ENCODE data around the gene FCRL2. TPM values are rescaled to one million over a fixed set of nuclear protein-coding genes. Genes with fewer than 3 reads are reported as not detected.

FCRL2 gene
- total and polyA plus RNA-seq, 4 donors, result 0.22 to 2.3 (median 0.79) TPM

- Histone ChIP-seq H3K4me1 (ENCODE audit: control insufficient read depth in 5 of 5, insufficient read depth in 5 of 5, low read length in 5 of 5) (no peaks in the 10 kb centered on the region), H3K27ac (ENCODE audit: low read depth in 1 of 2, low read length in 1 of 2) (no peak overlapping the region), H3K4me3 (no peak overlapping the region), H3K27me3 (ENCODE audit: control insufficient read depth in 3 of 3, insufficient read depth in 3 of 3, low read length in 2 of 3) (no peaks in the 10 kb centered on the region), H3K9me3 (ENCODE audit: control insufficient read depth in 4 of 4, insufficient read depth in 3 of 4, low read length in 3 of 4) (peaks cover 0 to 2% (median 0%) of the 10 kb centered on the region in 4 donors), H3K36me3 (ENCODE audit: control insufficient read depth in 4 of 4, insufficient read depth in 4 of 4, low read length in 4 of 4) (no peaks in the 10 kb centered on the region), H3K9ac (ENCODE audit: insufficient read depth in 1 of 2, low read length in 2 of 2) (no peak overlapping the region)
- DNase-seq (no peak), ATAC-seq (ENCODE audit: insufficient read depth, low FRiP score) (no peak)
- TF ChIP-seq CTCF (IDR thresholded peaks at IDR 0.05; ENCODE audit: control extremely low read depth, extremely low read depth), result no peak
- 40 to 67% methylated on average over 1 of the region's 1 CpG for WGBS, 2 donors
Measured at GRCh38 chr1:157782931-157783330, 6.0 kb upstream of the FCRL2 start.

GRCh38 chr1:157781048-157781447 is 4.1 kb upstream of the FCRL2 start:
- ATAC-seq (ENCODE audit: insufficient read depth, low FRiP score), result no peak
- Histone ChIP-seq H3K9ac (ENCODE audit: insufficient read depth in 1 of 2, low read length in 2 of 2) (no peak overlapping the region), H3K27me3 (ENCODE audit: control insufficient read depth in 3 of 3, insufficient read depth in 3 of 3, low read length in 2 of 3) (no peaks in the 10 kb centered on the region), H3K36me3 (ENCODE audit: control insufficient read depth in 4 of 4, insufficient read depth in 4 of 4, low read length in 4 of 4) (no peaks in the 10 kb centered on the region), H3K4me1 (ENCODE audit: control insufficient read depth in 5 of 5, insufficient read depth in 5 of 5, low read length in 5 of 5) (no peaks in the 10 kb centered on the region), H3K27ac (ENCODE audit: low read depth in 1 of 2, low read length in 1 of 2) (no peak overlapping the region), H3K9me3 (ENCODE audit: control insufficient read depth in 4 of 4, insufficient read depth in 3 of 4, low read length in 3 of 4) (peaks cover 0 to 2% (median 0%) of the 10 kb centered on the region in 4 donors), H3K4me3 (no peak overlapping the region)
- 35 to 39% methylated on average over 2 of the region's 2 CpGs for WGBS, 2 donors
- no peak for TF ChIP-seq CTCF (IDR thresholded peaks at IDR 0.05; ENCODE audit: control extremely low read depth, extremely low read depth)
- no peak for DNase-seq

- TF ChIP-seq CTCF (IDR thresholded peaks at IDR 0.05; ENCODE audit: control extremely low read depth, extremely low read depth), result no peak
- H3K9ac ChIP-seq (ENCODE audit: insufficient read depth in 1 of 2, low read length in 2 of 2), result no peak overlapping the region
- H3K4me1 ChIP-seq (ENCODE audit: control insufficient read depth in 5 of 5, insufficient read depth in 5 of 5, low read length in 5 of 5), result no peaks in the 10 kb centered on the region
- H3K27me3 ChIP-seq (ENCODE audit: control insufficient read depth in 3 of 3, insufficient read depth in 3 of 3, low read length in 2 of 3), result no peaks in the 10 kb centered on the region
- no peaks in the 10 kb centered on the region for H3K9me3 ChIP-seq (ENCODE audit: control insufficient read depth in 4 of 4, insufficient read depth in 3 of 4, low read length in 3 of 4)
- DNase-seq (no peak), ATAC-seq (ENCODE audit: insufficient read depth, low FRiP score) (no peak)
- no peaks in the 10 kb centered on the region for H3K36me3 ChIP-seq (ENCODE audit: control insufficient read depth in 4 of 4, insufficient read depth in 4 of 4, low read length in 4 of 4)
- no peak overlapping the region for H3K4me3 ChIP-seq
- H3K27ac ChIP-seq (ENCODE audit: low read depth in 1 of 2, low read length in 1 of 2), result no peak overlapping the region
- 70 to 77% methylated on average over 4 of the region's 4 CpGs for WGBS, 2 donors
Measured at GRCh38 chr1:157775101-157775870, 1.6 kb downstream of the FCRL2 start.

All from lung (tissue), 12 donors.